C4-2B (cell line): ENCODE results near the gene STEAP3.

Source experiments
- H3K27ac ChIP-seq: fragments of 450-650 bp; 2 replicates; pipeline ENCODE4 v1.5.1; 2017
- ZFX ChIP-seq: fragments of 450-650 bp; IDR thresholded peaks from 2 replicates; pipeline ENCODE4 v1.6.1; 2017
- TF ChIP-seq, protein P1 (sequence below): fragments of 450-650 bp; conservative IDR thresholded peaks from 2 replicates; pipeline ENCODE4 v1.5.1; 2017; ENCODE audit warnings: mild to moderate bottlenecking

Gene STEAP3

DNA sequence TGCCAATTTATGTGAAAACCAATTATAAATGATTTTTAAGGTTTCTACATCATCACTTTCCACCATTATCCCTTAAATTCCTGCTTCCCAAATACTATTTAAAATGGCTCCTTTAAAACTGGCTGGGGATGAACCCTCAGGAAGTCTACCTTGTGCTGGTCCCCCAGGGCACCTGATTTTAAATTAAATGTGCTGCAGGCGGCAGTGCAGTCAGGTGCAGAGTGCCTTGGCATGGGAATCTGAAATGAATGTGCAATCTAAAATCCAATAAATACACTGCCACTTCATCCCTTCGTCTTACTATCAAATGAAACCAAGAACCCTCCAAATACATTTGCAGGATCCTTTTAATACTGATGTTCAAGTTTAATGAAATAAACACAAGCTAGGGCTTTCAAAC, 81.2 kb downstream of the STEAP3 start:
- H3K27ac ChIP-seq = no peak overlapping the region
- TF ChIP-seq, protein P1, sequence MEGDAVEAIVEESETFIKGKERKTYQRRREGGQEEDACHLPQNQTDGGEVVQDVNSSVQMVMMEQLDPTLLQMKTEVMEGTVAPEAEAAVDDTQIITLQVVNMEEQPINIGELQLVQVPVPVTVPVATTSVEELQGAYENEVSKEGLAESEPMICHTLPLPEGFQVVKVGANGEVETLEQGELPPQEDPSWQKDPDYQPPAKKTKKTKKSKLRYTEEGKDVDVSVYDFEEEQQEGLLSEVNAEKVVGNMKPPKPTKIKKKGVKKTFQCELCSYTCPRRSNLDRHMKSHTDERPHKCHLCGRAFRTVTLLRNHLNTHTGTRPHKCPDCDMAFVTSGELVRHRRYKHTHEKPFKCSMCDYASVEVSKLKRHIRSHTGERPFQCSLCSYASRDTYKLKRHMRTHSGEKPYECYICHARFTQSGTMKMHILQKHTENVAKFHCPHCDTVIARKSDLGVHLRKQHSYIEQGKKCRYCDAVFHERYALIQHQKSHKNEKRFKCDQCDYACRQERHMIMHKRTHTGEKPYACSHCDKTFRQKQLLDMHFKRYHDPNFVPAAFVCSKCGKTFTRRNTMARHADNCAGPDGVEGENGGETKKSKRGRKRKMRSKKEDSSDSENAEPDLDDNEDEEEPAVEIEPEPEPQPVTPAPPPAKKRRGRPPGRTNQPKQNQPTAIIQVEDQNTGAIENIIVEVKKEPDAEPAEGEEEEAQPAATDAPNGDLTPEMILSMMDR = no peak
- TF ChIP-seq ZFX = no peak

DNA sequence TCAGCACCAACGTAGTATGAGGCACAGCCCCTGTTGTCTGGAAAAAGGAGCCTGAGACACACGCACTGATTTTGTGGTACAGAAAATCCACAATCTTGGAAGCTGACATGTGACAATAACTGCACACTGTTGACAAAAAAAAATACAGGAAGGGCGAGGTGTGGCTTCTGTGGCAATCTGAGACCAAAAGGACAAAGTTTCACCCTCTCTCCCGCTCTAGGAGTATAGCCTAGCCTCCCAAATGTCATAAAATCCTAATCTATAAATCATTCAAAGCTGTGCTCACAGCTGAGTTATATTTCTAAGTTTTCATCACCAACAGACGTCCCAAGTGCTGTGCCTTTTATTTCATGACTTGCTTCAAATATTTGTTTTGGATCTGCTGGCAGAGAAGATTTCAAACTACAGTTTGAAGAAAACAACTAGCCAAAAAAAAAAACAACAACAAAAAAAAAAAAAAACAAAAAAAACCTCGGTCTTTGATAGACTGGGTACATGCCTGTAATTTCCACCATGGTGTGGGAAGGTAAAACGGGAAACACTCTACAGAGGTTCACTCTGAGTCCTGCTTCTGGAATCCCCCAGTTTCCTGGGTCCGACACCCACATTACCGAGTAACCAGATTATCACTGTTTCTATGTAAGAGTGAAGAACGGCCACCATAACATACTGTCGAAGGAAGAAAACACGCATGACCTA, 82.0 kb downstream of the STEAP3 start:
- TF ChIP-seq ZFX = no peak
- TF ChIP-seq, protein P1 = no peak
- H3K27ac ChIP-seq = no peak overlapping the region

DNA sequence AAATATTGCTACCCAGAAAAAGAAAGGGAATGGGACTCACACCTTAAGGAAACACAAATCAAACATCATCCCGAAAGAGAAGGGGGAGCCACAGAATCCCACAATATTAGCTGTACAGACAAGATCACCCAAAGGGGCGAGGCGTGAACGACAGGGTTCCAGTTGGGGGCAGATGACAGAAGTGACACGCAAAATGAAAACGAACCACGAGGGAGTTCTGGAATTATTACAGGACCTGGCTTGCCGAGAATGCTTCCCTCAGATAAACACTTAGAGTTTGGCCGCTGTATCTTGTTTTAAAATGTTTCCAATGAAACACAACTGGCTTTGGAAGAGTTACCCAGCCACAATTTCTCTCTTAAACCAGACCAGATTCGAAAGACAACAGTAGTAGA, 82.6 kb downstream of the STEAP3 start:
- H3K27ac ChIP-seq = no peak overlapping the region
- TF ChIP-seq, protein P1 = no peak
- no peak for TF ChIP-seq ZFX

DNA sequence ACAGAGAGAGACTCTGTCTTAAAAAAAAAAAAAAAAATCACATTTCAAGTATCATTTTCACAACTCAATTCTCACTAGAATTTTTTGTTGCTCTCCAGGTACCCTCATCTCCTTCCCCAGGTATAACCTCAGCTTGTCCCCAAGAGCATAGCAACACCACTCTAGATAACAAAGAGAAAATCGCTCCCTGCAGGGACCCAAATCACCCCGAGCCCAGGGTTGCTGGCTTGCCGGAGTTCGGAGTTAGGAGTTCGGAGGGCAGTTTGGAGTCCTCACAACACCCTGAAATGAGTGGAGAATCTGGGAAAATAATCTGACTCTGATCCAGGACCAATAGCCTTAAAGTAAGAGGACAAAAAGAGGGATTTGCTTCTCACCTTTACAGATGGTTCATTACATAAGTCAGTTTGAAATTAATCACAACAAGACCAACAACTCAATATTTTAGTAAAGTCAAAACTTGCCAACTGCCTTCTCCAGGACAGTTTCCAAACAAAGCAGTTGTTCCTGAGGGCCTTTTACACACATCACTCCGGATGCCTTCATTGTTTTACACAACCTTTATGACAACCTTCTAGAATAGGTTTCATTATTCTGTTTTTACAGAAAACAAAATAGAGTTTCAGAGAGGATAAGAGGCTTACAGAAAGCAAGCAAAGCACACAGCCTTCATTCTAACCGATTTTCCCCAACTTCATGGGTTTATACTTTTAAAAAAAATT, 83.9 kb downstream of the STEAP3 start:
- TF ChIP-seq, protein P1 = no peak
- TF ChIP-seq ZFX = no peak
- no peak overlapping the region for H3K27ac ChIP-seq

DNA sequence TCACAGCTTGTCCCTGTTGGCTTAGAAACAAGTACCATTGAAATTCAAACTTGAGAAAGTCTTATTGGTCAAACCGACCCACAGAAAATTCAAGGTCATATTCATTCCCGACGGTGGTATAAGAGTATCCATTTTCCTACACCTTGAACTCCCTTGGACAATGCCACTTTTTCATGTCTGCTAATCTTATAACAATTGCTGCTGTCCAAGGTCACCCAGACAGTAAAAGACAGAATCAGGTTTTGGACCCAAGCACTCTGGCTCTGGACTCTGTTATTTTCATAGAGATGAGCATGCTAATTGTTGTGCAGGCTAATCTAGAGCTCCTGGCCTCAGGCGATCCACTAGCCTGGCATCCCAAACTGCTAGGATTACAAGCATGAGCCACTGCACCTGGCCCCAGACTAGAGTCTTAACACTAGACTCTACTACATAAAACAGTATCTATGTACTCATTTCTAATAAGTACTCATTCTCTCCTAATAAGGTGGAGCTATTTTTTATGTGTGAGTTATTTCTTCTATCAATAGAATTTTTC, 85.2 kb downstream of the STEAP3 start:
- TF ChIP-seq, protein P1 = no peak
- TF ChIP-seq ZFX = no peak
- H3K27ac ChIP-seq = no peak overlapping the region

DNA sequence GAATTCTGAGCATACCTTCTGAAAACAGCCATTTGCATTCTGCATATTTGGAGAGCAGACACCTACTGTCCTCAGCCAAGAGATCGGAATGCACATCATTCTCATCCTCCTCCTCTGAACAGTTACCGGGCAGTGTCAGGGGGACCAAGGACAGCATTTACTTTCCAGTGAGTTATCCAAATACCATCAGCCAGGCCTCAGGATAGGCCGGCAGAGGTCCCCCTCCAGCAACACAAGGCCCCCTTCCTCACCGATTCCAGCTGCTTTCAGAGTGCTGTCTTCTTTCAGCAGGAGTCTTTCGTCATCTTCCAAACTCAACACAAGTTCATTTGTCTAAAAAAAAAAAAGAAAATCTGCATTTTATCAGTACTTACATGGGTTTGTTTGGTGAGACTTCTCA, 87.7 kb downstream of the STEAP3 start:
- H3K27ac ChIP-seq = no peak overlapping the region
- TF ChIP-seq, protein P1 = no peak
- no peak for TF ChIP-seq ZFX

DNA sequence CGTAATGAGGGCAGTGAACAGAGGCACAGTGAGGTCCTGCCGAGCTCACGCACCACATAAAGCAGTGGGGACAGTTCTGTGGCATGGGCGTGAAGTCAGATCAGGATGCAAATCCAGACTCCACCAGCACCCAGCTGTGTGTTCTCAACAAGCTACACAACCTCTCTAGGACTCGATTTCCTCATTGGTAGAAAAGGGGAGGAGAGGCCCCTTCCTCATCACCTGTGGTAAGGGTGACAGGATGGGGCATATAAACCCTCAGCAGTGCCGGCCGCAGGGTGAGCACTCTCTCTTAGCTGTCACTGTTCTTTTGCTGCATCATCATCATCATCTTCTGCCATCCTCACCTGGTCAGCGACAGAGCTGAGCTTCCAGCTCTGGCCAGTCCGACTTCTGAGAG, 88.2 kb downstream of the STEAP3 start:
- no peak overlapping the region; the same call in 1 of the 2 replicates for H3K27ac ChIP-seq
- TF ChIP-seq, protein P1 = no peak
- no peak for TF ChIP-seq ZFX
